HG03196 (cell line): Measurements from ENCODE around the gene COL20A1.

ENCODE experiments used
- ATAC-seq: cut with Tn5 transposase; IDR thresholded peaks from one replicate; pipeline ENCODE4 v1.9.1; 2021; ENCODE audit not compliant: unreplicated experiment

Gene COL20A1

DNA sequence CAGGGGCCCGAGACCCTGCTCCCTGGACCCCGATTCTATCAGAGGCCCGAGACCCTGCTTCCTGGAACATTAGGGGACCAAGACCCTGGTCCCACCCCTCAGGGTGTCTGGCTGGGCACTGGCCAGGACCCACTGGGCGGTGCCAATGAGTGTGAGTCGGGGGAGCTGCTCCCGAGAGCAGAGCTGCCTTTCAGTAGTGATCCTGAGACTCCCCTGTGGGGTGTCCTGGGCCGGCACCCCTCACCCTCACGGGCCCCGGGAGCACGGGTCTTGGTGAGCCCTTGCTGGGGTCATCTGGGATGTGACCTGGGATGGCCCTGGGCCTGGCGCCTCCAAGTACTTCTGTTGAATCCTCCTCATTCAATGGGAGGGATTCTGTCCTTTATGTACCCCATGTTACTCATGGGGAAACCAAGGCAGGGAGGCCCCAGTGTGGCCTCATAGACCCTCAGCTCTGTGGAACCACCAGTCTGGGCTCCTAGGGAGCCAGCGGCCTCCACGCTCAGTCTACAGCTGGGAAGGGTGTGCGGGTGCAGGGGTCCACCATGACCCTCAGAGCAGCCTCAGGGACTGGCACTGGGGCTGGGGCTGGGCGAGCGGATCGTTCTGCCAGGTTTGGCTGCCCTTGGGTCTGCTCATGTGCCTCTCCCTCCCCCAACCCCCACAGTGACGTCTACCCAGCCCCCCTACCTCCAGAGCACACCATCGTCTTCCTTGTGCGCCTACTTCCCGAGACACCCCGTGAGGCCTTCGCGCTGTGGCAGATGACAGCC lies 25.6 kb downstream of the COL20A1 start:
- no peak for ATAC-seq

DNA sequence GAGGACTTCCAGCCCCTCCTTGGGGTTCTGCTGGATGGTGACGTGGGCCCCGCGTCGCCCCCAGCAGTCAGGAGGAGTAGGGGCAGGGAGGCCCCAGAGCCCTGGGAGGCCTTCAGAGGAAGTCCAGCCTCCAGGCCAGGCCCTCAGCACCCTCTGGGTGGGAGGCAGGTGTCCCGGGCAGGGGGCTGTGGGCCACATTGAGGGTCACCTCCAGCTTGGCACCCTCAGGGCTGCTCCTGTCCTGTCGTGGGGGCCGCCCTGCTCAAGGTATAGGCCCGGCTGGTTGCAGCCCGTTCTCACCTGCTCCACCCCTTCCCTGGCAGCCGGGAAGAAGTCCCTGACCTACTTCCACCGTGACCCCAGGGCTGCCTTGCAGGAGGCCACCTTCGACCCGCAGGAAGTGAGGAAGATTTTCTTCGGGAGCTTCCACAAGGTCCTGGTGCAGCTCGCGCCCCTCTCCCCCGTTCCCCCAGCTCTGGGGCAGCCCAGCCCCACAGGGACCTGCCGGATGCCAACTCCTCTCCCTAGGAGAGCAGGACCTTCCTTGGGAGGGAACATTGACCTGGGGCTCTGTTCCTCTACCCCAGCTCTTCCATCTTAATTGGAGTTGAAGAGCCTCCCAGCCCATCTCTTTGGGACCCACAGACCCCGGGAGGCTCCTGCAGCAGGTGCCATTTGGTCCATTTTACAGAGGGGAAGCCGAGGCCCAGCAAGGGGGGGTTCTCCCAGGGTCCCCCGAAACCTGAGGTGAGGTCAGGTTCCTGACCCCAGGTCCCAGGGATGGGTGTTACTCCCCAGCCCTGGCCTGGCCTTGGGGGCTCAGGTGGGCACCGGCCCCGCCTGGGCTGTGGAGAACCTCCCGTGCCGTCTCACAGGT lies 26.4 kb downstream of the COL20A1 start:
- no peak for ATAC-seq

DNA sequence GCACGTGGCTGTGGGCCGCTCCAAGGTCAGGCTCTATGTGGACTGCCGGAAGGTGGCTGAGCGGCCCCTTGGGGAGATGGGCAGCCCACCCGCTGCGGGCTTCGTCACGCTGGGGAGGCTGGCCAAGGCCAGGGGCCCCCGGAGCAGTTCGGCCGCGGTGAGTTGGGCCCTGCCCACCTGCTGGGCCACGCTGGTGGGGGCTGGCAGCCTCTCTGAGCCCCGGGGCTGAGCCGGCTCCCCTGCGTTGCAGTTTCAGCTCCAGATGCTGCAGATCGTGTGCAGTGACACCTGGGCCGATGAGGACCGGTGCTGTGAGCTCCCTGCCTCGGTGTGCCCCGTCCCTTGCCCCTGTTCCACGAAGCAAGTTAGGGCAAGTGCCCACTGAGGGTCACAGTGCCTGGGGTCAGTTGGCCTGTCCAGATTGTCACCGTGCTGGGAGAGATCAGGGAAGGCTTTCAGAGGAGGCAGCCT lies 27.1 kb downstream of the COL20A1 start:
- ATAC-seq, result no peak

DNA sequence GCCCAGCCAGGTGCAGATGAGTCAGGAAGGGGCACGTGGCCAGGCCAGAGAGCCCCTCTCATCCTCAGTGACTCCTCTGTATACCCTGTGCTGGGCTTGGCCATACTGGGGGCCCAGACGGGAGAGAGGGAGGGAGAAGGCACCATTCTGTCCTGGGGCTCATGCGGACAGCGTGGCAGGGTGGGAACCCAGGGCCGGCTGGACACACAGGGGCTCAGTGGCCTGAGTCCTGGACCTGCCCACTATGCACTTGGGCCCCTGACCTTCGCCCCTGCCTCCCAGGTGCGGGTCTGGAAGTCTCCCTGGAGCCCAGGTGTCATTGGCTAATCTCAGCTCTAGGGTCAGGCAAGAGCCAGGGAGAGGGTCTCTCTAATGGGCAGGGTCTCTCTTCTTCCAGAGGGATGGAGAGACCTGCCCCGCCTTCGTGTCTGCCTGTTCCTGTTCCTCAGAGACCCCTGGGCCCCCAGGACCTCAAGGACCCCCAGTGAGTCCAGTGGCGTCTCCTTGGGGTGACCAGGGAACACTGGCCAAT lies 27.7 kb downstream of the COL20A1 start:
- no peak for ATAC-seq

DNA sequence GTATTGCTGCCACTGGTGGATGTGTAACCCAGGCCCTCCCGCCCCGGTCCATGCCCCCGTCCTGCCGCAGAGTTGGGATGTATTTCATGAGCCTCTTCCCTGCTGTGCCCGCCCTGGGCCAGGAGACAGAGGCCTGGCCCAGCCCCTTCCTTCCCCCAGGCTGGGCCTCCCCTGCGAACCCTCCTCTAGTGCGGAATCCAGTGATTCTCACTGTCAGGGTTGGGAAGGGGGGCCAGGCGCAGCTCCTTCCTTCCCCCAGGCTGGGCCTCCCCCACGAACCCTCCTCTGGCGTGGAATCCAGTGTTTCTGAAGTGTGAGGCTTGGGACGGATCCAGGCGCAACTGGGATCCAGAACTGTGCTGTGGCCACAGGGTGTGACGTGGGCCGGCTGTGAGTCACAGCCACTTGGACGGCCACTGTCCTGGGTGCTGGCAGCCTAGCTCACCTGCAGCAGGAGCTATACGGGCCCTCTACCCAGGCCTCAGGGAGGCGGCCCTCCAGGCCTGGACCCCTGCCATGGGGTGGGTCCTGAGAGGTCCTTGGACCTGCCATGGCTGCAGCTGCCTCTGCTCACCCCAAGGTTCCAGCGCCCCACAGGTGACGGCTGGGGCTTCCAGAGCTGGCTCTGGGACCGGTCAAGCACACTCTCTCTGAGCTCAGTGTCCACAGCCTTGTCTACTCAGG lies 28.3 kb downstream of the COL20A1 start:
- ATAC-seq, result no peak

DNA sequence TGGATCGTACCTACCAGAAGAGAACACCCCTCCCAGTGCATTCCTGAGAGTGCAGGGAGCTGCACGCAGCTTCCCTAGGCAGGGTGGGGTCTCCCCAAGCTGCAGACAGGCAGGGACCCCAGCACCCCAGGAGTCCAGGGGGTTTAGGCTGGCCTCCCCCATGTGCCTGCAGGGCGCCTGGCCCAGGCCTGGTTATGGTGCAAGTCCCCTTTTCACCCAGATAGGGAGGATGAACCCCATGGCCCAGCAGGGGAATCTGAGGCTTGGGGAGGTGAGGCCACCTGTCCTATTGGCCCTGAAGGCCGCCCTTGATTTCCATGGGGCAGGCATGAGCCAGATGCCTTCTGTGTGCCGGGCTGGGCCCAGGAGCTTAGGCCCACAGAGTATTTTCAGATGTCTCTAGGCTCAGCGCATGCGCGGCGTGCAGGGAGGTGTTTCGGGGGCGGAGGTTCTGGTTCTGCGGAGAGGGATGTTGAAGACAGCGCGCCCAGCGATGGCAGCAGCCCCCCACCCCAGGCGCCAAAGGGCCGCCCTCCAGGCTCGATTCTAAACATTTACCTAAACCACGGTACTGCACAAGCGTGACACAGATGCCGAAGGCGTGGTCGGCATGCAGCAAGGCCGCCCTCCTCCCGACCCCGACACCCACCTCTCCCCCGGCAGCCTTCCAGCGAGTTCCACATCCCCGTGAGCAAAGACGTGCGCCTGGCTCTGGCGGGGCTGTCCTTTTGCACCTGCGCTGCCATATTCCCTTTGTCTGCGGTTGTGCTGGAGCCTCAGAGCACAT lies 29.4 kb downstream of the COL20A1 start:
- ATAC-seq, result no peak

DNA sequence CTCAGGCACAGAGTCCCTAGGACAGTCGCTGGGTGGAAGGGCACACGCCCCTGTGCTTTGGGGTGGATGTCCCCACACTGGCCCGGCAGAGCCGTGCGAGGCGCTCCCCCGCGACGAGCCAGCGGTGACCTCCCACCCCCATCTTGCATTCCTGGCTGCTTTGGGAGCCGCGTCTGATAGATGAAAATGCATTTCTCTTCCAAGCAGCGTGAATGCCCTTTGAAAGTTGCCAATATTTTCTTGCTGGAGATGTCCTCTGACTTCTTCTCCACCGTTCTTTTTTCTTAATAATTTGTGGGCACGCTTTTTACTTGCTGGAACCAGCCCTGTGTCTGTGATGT lies 29.9 kb downstream of the COL20A1 start:
- no peak for ATAC-seq

DNA sequence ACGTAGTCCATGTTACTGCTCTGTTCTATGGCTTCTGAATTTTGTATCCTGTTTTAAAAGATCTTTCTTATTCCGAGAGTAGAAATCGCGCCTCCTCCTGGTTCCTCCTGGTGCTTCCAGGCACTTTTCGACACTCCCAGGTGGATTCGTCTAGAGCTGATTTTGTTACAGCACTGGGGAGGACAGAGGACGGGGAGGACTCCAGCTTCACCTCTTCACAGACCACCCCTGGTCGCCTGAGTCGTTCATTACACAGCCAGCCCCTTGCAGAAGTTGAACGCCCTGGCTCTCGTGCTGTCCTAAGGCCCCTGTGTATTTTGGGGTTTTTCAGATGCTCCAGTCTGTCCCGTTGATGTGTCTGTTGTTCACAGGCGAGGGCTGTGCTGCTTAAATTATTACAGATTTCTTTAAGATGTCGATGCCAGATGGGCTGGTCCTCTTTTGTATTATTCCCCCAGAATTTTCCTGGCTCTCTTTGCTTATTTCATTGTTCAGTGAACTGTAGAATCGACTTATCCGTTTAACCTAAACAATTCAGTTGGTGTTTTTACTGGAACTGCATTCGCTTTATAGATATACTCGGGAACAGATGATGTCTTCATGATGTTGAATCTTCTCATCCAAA lies 30.5 kb downstream of the COL20A1 start:
- no peak for ATAC-seq

DNA sequence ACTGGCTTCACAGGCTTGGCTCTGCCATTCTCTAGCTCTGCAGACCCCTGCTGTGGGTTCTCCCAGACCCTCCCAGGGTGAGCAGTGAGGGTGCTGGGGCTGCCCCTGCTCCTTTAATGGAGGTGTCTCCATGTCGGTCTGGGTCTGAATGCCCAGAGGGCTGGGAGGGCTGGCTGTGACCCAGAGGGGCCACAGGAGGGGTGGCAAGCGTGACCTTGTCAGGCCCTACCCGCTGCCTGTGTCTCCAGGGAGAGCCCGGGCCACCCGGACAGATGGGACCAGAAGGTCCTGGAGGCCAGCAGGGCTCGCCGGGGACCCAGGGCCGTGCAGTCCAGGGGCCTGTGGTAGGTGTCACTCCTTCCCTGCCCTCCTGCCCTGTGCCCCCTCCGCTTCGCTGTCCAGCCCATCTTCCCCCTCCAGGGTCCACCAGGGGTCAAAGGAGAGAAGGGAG lies 32.1 kb downstream of the COL20A1 start:
- no peak for ATAC-seq

DNA sequence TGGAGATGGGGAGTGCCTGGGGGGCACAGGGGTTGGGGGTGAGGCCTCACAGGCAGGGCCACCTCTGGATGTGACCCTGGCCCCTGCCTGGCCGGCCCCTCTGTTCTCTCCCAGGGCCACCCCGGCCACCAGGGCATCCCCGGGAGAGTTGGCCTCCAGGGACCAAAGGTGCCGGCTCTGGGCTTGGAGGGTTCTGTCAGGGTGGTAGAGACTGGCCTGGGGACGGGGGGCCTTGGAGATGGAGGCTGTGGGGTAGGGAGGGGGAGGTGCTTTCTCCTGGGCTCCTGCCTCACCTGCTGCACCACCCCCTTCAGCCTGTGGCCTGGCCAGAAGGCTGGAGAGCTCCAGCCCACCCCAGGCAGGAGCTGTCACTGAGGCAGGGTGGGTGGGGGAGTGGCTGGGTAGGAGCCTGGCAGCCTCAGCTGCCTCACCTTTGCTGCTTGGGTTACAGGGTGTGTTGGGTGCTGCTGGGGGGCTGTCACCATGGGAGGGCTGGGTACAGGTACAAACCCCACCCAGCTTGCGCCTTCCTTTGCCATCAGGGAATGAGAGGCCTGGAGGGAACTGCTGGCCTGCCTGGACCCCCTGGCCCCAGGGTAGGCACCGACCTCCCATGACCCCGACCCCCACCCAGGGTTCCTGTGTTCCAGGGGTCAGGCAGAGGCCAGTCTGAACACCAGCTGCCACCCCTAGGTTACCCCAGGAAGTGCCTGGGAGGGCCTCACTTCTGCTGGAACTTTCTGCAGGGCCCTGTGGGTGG lies 32.7 kb downstream of the COL20A1 start:
- ATAC-seq, result no peak

DNA sequence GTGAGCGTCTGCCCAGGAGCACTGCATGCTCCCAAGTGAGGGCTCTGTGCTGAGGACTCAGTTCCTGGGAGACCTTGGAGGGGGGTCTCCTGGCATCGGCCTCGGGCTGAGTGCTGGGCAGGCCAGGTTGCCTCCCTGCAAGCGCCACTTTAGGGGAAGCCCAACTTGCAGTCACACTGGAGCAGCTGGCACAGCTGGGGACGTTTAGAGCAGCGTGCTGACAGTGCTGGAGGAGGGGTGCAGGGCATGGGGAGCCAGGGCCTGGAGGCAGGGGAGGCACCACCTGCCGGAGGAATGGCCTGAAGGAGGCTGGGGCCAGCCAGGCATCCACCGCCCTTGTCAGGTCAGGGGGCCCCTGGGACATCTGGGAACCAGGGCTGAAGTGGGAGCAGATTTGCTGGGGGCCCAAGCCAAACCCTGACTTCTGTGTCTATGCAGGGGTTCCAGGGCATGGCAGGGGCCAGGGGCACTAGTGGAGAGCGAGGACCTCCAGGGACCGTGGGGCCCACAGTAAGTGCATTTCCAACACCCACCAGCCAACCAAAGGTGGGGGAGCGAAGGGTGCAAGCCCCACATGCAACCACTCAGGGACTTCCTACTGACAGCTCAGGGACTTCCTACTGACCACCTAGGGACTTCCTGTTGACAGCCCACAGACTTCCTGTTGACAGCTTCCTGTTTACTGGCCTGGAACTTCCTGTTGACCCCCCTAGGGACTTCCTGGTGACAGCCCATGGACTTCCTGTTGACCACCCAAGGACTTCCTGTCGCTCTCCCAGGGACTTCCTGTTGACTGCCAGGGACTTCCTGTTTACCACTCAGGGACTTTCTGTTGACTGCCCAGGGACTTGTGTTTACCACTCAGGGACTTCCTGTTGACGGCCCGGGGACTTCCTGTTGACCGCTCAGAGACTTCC lies 33.6 kb downstream of the COL20A1 start:
- ATAC-seq, result no peak

DNA sequence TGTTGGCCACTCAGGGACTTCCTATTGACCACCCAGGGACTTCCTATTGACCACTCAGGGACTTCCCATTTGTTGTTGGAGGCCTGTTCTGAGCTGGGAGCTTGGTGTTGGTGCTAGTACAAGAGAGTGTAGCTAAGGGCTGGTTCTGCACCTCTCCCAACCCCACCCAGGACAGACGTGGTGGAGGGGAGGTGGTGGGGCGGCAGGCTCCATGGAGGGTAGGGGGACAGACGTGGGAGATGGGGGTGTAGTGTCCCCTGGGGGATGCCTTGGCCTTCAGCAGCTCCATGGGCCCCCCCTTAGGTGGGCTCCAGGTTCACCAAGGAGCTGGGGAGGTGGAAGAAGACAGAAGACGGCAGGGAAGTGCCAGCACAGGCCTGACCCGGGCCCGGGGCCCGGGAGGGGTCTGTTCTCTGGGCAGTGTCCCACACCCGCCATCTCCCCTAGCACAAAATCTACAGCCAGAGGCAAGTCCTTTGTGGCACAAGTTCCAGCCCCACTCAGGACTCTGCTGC lies 34.3 kb downstream of the COL20A1 start:
- no peak for ATAC-seq

DNA sequence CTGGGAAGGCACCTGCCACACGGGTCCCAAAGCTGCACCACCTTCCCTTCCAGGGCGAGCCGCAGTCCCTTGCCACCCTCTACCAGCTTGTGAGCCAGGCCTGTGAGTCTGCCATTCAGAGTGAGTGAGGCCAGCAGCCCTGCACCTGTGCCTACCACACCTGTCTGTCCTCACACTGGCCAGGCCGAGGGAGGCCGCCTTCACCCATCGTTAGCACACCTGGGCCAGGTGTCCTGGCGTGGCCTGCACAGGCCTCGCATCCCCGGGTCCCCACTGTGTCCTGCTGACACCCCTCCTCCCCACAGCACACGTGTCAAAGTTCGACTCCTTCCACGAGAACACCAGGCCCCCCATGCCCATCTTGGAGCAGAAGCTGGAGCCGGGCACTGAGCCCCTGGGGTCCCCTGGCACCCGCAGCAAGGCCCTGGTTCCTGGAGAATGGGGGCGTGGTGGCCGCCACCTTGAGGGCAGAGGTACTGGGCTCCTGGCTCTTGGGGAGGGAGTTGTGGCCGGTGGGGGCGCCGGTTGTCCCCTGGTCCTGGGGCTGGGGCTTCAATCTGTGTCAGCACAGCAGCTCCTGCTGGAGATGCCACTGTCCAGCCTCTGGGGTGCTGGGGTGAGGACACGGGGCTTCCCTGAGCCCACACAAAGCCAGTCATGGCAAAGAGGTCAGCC lies 35.2 kb downstream of the COL20A1 start:
- ATAC-seq, result no peak

DNA sequence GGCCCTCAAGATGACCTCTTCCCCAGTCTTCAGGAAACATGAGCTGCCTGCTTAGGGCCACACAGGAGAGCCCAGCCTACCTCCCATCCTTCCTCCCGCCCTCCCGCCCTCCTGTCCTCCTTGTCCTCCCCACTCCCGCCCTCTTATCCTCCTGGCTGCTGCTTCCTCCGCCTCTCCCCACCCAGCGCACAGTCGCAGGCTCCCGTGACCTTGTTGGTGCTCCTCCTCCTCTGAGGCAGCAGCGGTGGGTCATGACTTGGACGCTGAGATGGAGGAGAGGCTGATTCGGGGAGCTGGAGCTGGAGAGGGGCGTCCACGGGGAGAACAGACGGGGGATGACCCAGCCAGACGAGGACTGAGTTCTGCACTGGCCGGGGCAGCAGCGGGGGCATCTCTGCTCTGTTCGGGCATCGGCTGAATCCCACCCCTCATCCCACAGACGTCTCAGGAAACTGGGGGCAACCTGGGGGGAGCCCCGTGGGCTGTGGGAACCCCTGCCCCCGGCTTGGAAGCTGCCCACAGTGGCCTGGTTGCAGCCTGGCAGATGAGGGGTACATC lies 35.8 kb downstream of the COL20A1 start:
- ATAC-seq, result no peak

DNA sequence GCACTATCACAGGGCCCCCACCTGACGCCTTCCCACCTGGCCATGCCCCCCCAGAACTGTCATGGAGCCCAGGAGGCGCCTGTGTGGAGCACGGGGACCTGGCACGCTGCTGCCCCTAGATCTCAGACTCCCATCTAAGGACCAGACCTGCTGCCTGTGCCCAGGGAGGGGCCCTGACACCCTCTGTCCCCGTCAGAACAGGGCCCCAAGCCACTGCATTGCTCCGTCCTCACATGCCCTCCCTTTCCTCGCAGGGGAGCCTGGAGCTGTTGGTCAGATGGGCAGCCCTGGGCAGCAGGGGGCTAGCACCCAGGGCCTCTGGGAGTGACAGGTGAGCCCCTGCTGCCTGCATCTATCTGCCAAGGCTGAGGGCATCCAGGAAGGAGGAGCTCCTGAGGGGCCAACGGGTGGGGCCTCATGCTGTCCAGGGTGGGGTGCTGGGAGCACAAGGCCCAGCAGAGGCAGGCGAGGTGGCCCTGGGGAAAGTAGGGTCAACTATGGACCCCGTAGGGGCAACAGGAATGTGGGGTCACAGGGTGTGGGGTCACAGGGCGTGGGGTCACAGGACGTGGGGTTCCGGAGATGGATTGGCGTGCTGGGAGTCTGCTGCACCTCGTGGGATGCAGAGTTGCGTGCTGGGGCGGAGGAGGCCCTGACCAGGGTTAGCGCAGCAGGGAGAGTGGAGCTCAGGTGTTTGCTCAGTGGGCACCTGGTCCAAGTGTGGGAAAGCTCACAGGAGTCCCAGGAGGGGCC lies 36.5 kb downstream of the COL20A1 start:
- no peak for ATAC-seq

DNA sequence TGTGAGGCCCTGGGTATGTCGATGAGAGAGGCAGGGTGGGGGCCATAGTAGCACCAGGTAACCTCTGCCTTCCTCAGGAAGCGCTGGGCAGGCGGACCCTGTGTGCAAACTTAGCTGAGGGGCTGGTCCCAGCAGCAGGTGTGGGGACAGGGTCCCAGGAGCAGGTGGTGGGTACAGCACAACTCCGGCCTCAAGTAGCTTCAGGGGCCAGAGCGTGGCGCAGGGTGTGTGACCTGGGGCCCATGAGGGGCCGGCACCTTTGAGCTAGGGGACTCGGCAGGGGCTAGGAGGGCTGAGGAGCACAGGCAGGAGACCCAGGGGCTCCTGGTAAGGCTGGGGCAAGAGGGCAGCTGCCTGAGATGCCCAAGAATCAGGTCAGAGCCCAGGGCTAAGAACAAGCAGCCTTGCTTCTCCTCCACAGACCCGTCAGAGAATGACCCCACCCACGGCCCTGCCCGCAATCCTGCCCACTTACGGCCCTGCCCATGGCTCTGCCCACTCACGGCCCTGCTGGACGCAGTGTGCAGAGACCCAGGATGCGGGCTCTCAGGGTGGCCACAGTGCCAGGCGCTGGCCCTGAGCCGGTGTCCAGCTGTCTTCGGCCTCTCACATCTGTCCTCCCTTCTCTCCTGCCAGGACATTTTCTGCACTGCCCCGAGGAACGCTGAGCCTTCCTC lies 37.2 kb downstream of the COL20A1 start:
- ATAC-seq, result no peak
